ENCODE results near the gene ASPSCR1. TPM values are rescaled to one million over a fixed set of nuclear protein-coding genes. Genes with fewer than 3 reads are reported as not detected.

Gene ASPSCR1
- total RNA-seq, 1 donor from 2014 or later: 20.1 TPM

- TF ChIP-seq CTCF (conservative IDR thresholded peaks at IDR 0.05; ENCODE audit: low read depth, low read length): no peak
- no peak for DNase-seq (ENCODE audit: low read depth)
Observed at GRCh38 chr17:82010575-82011525, 33.4 kb downstream of the ASPSCR1 start.

DNA sequence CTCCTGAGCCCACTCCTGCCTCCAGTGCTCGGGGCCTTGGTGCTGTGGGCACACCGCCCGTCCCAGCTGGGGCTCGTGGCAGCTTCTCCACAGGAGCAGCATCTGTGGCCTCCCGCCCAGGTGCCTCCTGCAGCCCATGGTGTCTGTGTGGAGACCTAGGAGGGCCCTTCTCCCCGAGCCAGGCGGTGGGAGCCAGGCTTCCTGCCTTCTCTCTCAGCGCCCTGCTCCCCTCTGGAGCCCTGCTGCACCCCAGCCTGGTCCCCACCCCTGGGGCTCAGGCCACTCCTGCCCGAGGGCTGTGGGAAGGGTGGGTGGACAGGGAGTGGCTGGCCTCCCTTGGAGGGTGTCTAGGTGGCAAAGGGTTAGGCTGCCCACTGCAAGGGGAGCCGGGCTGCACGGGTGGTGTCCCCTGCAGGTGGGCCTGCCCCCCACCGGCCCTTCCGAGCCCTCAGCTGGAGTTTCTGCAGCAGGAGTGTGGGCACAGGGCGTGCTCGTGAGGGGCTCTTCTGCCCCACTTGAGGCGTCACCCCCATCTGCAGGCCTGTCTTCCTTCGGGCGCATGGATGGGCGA, 34.3 kb downstream of the ASPSCR1 start:
- no peak for TF ChIP-seq CTCF (conservative IDR thresholded peaks at IDR 0.05; ENCODE audit: low read depth, low read length)
- no peak for DNase-seq (ENCODE audit: low read depth)
- no peak overlapping the region for H3K4me3 ChIP-seq (ENCODE audit: low read depth, low read length)

More at GRCh38 chr17:82010575-82011525, 33.4 kb downstream of the ASPSCR1 start:
- no peak overlapping the region for H3K4me3 ChIP-seq (ENCODE audit: low read depth, low read length)

DNA sequence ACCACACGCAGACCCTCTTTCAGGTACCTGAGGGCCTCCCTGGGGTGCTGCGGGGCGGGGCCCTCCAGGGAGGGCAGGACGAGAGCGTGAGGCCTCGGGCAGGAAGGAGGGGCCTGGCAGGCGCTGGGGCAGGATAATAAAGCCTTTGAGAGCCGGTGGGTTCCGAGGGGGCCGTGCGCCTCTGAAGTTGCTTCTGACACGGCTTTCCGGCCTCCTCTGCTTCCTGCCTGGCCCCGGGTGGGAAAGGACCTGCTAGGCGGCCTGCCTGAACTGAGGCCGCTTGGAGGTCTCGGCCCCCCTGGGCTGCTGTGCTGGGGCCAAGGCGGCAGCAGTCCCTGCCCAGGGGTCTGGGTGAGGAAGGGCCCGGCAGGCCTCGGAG, 34.8 kb downstream of the ASPSCR1 start:
- H3K4me3 ChIP-seq (ENCODE audit: low read depth, low read length): no peak overlapping the region
- no peak for TF ChIP-seq CTCF (conservative IDR thresholded peaks at IDR 0.05; ENCODE audit: low read depth, low read length)
- no peak for DNase-seq (ENCODE audit: low read depth)

DNA sequence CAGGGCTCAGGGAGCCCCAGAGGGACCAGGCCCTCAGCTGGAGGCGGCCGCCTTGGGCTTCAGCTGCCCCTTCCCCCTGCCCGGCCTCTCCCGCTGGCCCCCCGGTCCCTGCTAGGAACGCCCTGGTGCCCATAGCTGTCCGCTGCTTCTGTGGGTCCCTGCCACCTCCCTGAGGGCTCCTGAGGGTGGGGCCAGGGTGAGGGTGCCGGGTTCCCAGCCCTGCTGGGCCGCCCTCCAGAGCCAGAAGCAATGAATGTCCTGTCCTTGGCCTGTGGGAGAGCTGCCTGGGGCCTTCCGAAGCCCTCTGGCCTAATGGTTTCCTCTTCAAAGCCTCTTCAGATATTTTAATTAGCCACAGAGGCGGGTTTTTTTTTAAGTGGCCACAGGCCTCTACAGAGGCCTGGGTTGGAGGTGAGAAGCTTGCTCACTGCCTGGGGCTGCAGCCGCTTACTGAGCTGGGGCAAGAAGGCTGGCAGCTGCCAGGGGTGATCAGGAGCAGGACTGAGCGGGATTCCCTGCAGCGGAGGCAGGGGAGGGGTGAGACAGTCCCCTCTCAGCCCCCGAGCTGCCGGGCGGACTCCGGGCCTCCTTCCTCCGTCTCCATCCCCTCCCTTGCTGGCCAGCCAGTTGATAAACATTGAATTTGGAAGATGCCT, 35.3 kb downstream of the ASPSCR1 start:
- DNase-seq (ENCODE audit: low read depth): no peak
- no peak overlapping the region for H3K4me3 ChIP-seq (ENCODE audit: low read depth, low read length)

GRCh38 chr17:82013341-82013740, 35.9 kb downstream of the ASPSCR1 start:
- no peak overlapping the region for H3K4me3 ChIP-seq (ENCODE audit: low read depth, low read length)
- DNase-seq (ENCODE audit: low read depth): no peak
- no peak for TF ChIP-seq CTCF (conservative IDR thresholded peaks at IDR 0.05; ENCODE audit: low read depth, low read length)

More for the DNA sequence above, 35.3 kb downstream of the ASPSCR1 start:
- no peak for TF ChIP-seq CTCF (conservative IDR thresholded peaks at IDR 0.05; ENCODE audit: low read depth, low read length)

DNA sequence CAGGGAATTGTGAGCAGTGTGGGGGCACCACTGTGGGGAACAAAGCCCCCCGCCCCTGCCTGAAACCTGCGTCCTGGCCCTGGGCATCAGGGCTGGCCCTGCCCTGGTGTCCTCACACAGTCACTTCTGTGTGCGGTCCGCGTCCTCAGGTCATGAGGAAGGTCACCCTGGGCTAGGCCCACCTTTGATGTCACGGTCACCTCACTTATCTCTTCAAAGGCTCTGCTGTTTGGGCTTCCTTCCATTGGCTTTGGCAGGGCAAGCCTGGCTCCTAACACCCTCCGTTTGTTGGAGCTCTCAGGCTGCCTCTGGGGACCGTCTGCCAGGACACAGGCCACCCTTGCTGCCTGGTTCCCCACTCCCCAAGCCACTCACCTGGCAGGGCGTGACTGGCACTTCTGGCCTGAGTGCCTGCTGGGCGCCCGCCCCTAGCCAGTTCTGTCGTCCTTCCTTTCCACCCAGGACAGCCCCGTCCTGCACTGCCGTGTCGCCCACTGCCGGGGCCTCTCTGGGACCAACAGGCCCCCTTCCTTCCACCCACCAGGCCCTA, 36.4 kb downstream of the ASPSCR1 start:
- TF ChIP-seq CTCF (conservative IDR thresholded peaks at IDR 0.05; ENCODE audit: low read depth, low read length): no peak
- H3K4me3 ChIP-seq (ENCODE audit: low read depth, low read length): no peak overlapping the region
- DNase-seq (ENCODE audit: low read depth): no peak
